ENCODE results near the gene APOF.

- TF ChIP-seq CTCF (IDR thresholded peaks at IDR 0.05) (no peak), POLR2A (IDR thresholded peaks at IDR 0.05) (no peak)
Observed at GRCh38 chr12:56387152-56387736, 24.6 kb upstream of the APOF start.

All from body of pancreas (tissue), 4 donors.